ENCODE data around the gene ANKRD13A. TPM values are rescaled to one million over a fixed set of nuclear protein-coding genes. Genes with fewer than 3 reads are reported as not detected.
"Not testable (repeated sequence)": the region's sequence is repeated elsewhere in the genome, so short reads cannot be mapped to it uniquely, and the experiment has no call there.

ANKRD13A gene
- total and polyA plus RNA-seq, 2 experiments from 2014 or later, result 5.7 to 25.6 TPM

DNA sequence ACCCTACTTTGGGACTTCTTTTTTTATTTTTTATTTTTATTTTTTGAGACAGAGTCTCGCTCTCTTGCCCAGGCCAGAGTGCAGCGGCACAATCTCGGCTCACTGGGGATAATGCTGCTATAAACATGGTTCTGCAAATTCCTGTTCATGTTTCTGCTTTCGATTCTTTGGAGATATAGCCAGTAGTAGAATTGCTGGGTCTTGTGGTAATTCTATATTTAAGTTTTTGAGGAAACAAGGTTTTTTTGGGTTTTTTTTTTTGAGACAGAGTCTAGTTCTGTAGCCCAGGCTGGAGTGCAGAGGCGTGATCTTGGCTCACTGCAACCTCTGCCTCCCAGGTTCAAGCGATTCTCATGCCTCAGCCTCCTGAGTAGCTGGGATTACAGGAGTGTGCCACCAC lies 89.0 kb downstream of the ANKRD13A start:
- not testable (repeated sequence) for H3K4me1 ChIP-seq (ENCODE audit: insufficient read depth); ATAC-seq

DNA sequence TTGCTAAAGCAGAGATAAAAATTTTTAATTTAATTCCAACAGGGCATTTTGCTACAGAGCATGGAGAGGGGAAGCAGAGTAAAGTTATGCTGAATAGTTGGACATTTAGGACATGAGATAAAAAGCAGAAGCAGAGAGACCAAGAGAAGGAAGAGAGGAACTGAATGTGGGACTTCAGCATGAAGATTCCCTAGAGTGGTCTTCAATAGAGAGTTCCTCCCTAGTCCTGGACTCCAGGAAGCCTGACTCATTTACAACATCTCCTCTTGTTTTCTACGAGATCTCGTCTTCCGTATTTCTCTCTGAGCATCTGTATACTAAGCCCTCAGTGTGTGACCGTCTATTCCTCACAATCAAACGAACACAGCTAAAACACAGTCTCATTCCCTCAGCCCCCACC lies 89.7 kb downstream of the ANKRD13A start:
- Histone ChIP-seq H2AFZ (no peak overlapping the region), H3K36me3 (ENCODE audit: insufficient read depth) (no peaks in the 10 kb centered on the region), H3F3A (replicated peaks; ENCODE audit: low read depth) (no peaks in the 10 kb centered on the region), H3K79me2 (replicated peaks; ENCODE audit: insufficient read depth) (no peaks in the 10 kb centered on the region), H3K4me1 (ENCODE audit: insufficient read depth) (no peaks in the 10 kb centered on the region), H3K27me3 (ENCODE audit: insufficient read depth) (no peaks in the 10 kb centered on the region), H3K9me2 (ENCODE audit: insufficient read depth) (no peaks in the 10 kb centered on the region), H3K27ac (ENCODE audit: low read depth) (no peak overlapping the region), H4K20me1 (replicated peaks; ENCODE audit: insufficient read depth) (no peaks in the 10 kb centered on the region), H3K4me3 (no peak overlapping the region), H3K4me2 (no peak overlapping the region)
- Mint-ChIP-seq H3K27me3 (ENCODE audit: insufficient read depth, low read depth, poor library complexity) (peaks cover 7% of the 10 kb centered on the region), H3K9me3 (no peaks in the 10 kb centered on the region), H3K4me3 (no peak overlapping the region), H3K36me3 (ENCODE audit: low read depth) (no peaks in the 10 kb centered on the region), H3K4me1 (no peaks in the 10 kb centered on the region), H3K27ac (no peak overlapping the region)
- no peak for ATAC-seq
- no peak for DNase-seq (ENCODE audit: low spot score)
- TF ChIP-seq NANOG (IDR thresholded peaks at IDR 0.05; ENCODE audit: borderline replicate concordance), result no peak
- no peak for TF ChIP-seq CREB1 (CRISPR knock-in tag; IDR thresholded peaks at IDR 0.05; ENCODE audit: low read depth)
- TF ChIP-seq ZNF114 (CRISPR knock-in tag; IDR thresholded peaks at IDR 0.05), result no peak
- no peak for TF ChIP-seq EZH2phosphoT487 (IDR thresholded peaks at IDR 0.05; ENCODE audit: unreplicated experiment)
- TF ChIP-seq POLR2AphosphoS5 (IDR thresholded peaks at IDR 0.05; ENCODE audit: low read depth), result no peak
- TF ChIP-seq STAT1 (IDR thresholded peaks at IDR 0.05; ENCODE audit: unreplicated experiment), result no peak
- no peak for TF ChIP-seq ETS1 (IDR thresholded peaks at IDR 0.05)
- TF ChIP-seq EZH2 (IDR thresholded peaks at IDR 0.05; ENCODE audit: low read depth, unreplicated experiment), result no peak
- TF ChIP-seq, protein P1, sequence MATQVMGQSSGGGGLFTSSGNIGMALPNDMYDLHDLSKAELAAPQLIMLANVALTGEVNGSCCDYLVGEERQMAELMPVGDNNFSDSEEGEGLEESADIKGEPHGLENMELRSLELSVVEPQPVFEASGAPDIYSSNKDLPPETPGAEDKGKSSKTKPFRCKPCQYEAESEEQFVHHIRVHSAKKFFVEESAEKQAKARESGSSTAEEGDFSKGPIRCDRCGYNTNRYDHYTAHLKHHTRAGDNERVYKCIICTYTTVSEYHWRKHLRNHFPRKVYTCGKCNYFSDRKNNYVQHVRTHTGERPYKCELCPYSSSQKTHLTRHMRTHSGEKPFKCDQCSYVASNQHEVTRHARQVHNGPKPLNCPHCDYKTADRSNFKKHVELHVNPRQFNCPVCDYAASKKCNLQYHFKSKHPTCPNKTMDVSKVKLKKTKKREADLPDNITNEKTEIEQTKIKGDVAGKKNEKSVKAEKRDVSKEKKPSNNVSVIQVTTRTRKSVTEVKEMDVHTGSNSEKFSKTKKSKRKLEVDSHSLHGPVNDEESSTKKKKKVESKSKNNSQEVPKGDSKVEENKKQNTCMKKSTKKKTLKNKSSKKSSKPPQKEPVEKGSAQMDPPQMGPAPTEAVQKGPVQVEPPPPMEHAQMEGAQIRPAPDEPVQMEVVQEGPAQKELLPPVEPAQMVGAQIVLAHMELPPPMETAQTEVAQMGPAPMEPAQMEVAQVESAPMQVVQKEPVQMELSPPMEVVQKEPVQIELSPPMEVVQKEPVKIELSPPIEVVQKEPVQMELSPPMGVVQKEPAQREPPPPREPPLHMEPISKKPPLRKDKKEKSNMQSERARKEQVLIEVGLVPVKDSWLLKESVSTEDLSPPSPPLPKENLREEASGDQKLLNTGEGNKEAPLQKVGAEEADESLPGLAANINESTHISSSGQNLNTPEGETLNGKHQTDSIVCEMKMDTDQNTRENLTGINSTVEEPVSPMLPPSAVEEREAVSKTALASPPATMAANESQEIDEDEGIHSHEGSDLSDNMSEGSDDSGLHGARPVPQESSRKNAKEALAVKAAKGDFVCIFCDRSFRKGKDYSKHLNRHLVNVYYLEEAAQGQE (IDR thresholded peaks at IDR 0.05; ENCODE audit: unreplicated experiment), result no peak
- TF ChIP-seq ZNF462 (CRISPR knock-in tag; IDR thresholded peaks at IDR 0.05), result no peak

More for the DNA sequence above, 89.0 kb downstream of the ANKRD13A start:
- not testable (repeated sequence) for H3K27ac Mint-ChIP-seq; H3K79me2 ChIP-seq (replicated peaks; ENCODE audit: insufficient read depth); H3K9me3 Mint-ChIP-seq; H2AFZ ChIP-seq; H3K27ac ChIP-seq (ENCODE audit: low read depth); H3K36me3 Mint-ChIP-seq (ENCODE audit: low read depth); H3K4me1 Mint-ChIP-seq; H3K27me3 ChIP-seq (ENCODE audit: insufficient read depth); H3F3A ChIP-seq (replicated peaks; ENCODE audit: low read depth); H3K4me3 Mint-ChIP-seq; H3K9me2 ChIP-seq (ENCODE audit: insufficient read depth); H3K27me3 Mint-ChIP-seq (ENCODE audit: insufficient read depth, low read depth, poor library complexity); H3K4me3 ChIP-seq; DNase-seq (ENCODE audit: low spot score); H3K36me3 ChIP-seq (ENCODE audit: insufficient read depth); H4K20me1 ChIP-seq (replicated peaks; ENCODE audit: insufficient read depth); H3K4me2 ChIP-seq

Measured in GM23338 (cell line).